ENCODE data around the gene IFT122.

DNA sequence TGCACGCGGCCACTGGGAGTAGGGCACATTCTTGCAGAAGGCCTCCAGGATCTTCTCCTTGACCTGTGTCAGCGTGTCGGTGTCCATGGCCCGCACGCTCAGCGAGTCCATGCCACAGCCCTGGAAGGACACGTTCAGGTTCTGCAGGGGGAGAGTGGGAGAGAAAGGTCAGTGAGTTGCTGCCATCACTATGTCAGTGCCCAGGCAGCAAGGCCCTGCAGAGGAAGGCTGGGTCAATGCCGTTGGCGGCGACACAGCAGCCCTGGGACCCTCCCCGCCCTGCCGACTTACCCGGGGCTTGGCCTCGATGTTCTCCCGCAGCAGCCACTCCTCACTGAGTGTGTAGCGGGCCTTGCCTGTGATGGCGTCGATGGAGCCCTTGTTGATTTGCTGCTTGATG, 122.8 kb downstream of the IFT122 start:
- TF ChIP-seq, protein P1, sequence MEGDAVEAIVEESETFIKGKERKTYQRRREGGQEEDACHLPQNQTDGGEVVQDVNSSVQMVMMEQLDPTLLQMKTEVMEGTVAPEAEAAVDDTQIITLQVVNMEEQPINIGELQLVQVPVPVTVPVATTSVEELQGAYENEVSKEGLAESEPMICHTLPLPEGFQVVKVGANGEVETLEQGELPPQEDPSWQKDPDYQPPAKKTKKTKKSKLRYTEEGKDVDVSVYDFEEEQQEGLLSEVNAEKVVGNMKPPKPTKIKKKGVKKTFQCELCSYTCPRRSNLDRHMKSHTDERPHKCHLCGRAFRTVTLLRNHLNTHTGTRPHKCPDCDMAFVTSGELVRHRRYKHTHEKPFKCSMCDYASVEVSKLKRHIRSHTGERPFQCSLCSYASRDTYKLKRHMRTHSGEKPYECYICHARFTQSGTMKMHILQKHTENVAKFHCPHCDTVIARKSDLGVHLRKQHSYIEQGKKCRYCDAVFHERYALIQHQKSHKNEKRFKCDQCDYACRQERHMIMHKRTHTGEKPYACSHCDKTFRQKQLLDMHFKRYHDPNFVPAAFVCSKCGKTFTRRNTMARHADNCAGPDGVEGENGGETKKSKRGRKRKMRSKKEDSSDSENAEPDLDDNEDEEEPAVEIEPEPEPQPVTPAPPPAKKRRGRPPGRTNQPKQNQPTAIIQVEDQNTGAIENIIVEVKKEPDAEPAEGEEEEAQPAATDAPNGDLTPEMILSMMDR (IDR thresholded peaks at IDR 0.05), result no peak
- TF ChIP-seq POLR2A (IDR thresholded peaks at IDR 0.05), result no peak
